NCI-H2107 (cell line): ENCODE measurements around the gene ARRDC1.
"Not testable (repeated sequence)": the region's sequence is repeated elsewhere in the genome, so short reads cannot be mapped to it uniquely, and the experiment has no call there.

Source experiments
- DNase-seq: peaks from one replicate; lab custom pipeline; 2025; lab: John Stamatoyannopoulos, UW

The ARRDC1 gene

GRCh38 chr9:137605121-137606004, at the start of gene ARRDC1:
TSS of gene ARRDC1 (plus strand) at chr9:137605686. CDS start at chr9:137605718, 32 bp downstream.
- DNase-seq = peak; percentile 91

- DNase-seq = no peak
Observed at GRCh38 chr9:137556069-137556838, 49.2 kb upstream of the ARRDC1 start.

GRCh38 chr9:137558127-137558526, 47.4 kb upstream of the ARRDC1 start:
- no peak for DNase-seq

GRCh38 chr9:137564134-137564533, 41.4 kb upstream of the ARRDC1 start:
- no peak for DNase-seq

- no peak for DNase-seq
Observed at GRCh38 chr9:137564817-137565411, 40.6 kb upstream of the ARRDC1 start.

GRCh38 chr9:137568445-137568844, 37.0 kb upstream of the ARRDC1 start:
- not testable (repeated sequence) for DNase-seq

GRCh38 chr9:137569609-137570203, 35.8 kb upstream of the ARRDC1 start:
- DNase-seq = no peak

GRCh38 chr9:137570566-137570965, 34.9 kb upstream of the ARRDC1 start:
- no peak for DNase-seq

- DNase-seq = no peak
Observed at GRCh38 chr9:137574192-137574591, 31.3 kb upstream of the ARRDC1 start.

GRCh38 chr9:137575364-137575715, 30.1 kb upstream of the ARRDC1 start:
- DNase-seq = no peak

GRCh38 chr9:137575716-137576411, 29.6 kb upstream of the ARRDC1 start:
- no peak for DNase-seq

GRCh38 chr9:137578518-137579258, 26.8 kb upstream of the ARRDC1 start, which contains the start of gene DPH7:
TSS of gene DPH7 (minus strand) at chr9:137578925. CDS start at chr9:137578777, 148 bp downstream.
- DNase-seq = peak; percentile 87

- no peak for DNase-seq
Observed at GRCh38 chr9:137579259-137579604, 26.3 kb upstream of the ARRDC1 start.

- no peak for DNase-seq
Observed at GRCh38 chr9:137580209-137580953, 25.1 kb upstream of the ARRDC1 start.

GRCh38 chr9:137580954-137581322, 24.5 kb upstream of the ARRDC1 start:
- DNase-seq = no peak

- no peak for DNase-seq
Observed at GRCh38 chr9:137581361-137582285, 23.9 kb upstream of the ARRDC1 start.

GRCh38 chr9:137582286-137582860, 23.1 kb upstream of the ARRDC1 start:
- no peak for DNase-seq

- DNase-seq = no peak
Observed at GRCh38 chr9:137583347-137583746, 22.1 kb upstream of the ARRDC1 start.

GRCh38 chr9:137583957-137584356, 21.5 kb upstream of the ARRDC1 start:
- DNase-seq = no peak
